ENCODE data around the gene NRCAM. TPM values are rescaled to one million over a fixed set of nuclear protein-coding genes. Genes with fewer than 3 reads are reported as not detected.

NRCAM gene
- total and polyA plus RNA-seq, 2 donors (not counting 1 experiment from before 2014, with no cell fraction given), result 0.75 to 4.6 TPM

- Mint-ChIP-seq H3K27me3 (peaks cover 23% of the 10 kb centered on the region), H3K27ac (no peak overlapping the region), H3K4me3 (no peak overlapping the region), H3K9me3 (ENCODE audit: insufficient read depth) (no peaks in the 10 kb centered on the region), H3K4me1 (no peaks in the 10 kb centered on the region)
- no CpG with 5 or more reads among the region's 3 CpGs for WGBS (ENCODE audit: insufficient coverage)
- intact Hi-C loops (cut with micrococcal nuclease), result no loop called here
- DNase-seq (no peak), ATAC-seq (ENCODE audit: low read depth) (no peak)
- Histone ChIP-seq H4K20me1 (ENCODE audit: control insufficient read depth, insufficient read depth, low read length, poor library complexity, severe bottlenecking) (no peaks in the 10 kb centered on the region), H3K9ac (ENCODE audit: low read length) (no peak overlapping the region), H3K27me3 (replicated peaks in 1 of 4; ENCODE audit: control extremely low read depth in 1 of 4, control insufficient read depth in 3 of 4, insufficient read depth in 4 of 4, low read length in 3 of 4) (peaks cover 0 to 16% (median 5%) of the 10 kb centered on the region in 4 experiments), H3K9me3 (ENCODE audit: control extremely low read depth in 1 of 3, control insufficient read depth in 2 of 3, insufficient read depth in 1 of 3, low read length in 2 of 3) (no peaks in the 10 kb centered on the region), H3K79me2 (ENCODE audit: control insufficient read depth, insufficient read depth, low read length) (no peaks in the 10 kb centered on the region), H3K27ac (ENCODE audit: low read length in 2 of 2) (no peak overlapping the region), H3K4me1 (ENCODE audit: control insufficient read depth in 2 of 2, insufficient read depth in 2 of 2, low read length in 2 of 2) (no peaks in the 10 kb centered on the region), H3K4me3 (ENCODE audit: control extremely low read depth in 1 of 5, extremely low read depth in 1 of 5, insufficient read depth in 1 of 5, low read depth in 2 of 5, low read length in 4 of 5) (no peak overlapping the region), H3K4me2 (replicated peaks; ENCODE audit: low read depth, low read length, poor library complexity, severe bottlenecking) (no peak overlapping the region), H3K36me3 (replicated peaks in 1 of 2; ENCODE audit: control extremely low read depth in 1 of 2, control insufficient read depth in 1 of 2, extremely low read depth in 1 of 2, insufficient read depth in 2 of 2, low read length in 1 of 2) (no peaks in the 10 kb centered on the region), H2AFZ (ENCODE audit: insufficient read depth, low read depth, low read length, poor library complexity, severe bottlenecking) (no peak overlapping the region)
- TF ChIP-seq CTCF (IDR thresholded peaks at IDR 0.05) (no peak), EZH2 (IDR thresholded peaks at IDR 0.05; ENCODE audit: borderline replicate concordance, insufficient read depth, low read depth, low read length, poor library complexity, severe bottlenecking) (no peak)
- ChIA-PET CTCF (interaction anchor here (0.6 kb wide), 1 partner anchor 32 kb away, joined by 3 read pairs; no protein-coding TSS in a partner anchor), POLR2A (no interaction called here)
Observed at GRCh38 chr7:108436906-108437305, 19.3 kb downstream of the NRCAM start.

GRCh38 chr7:108434010-108434409, 22.2 kb downstream of the NRCAM start:
- H4K20me1 ChIP-seq (ENCODE audit: control insufficient read depth, insufficient read depth, low read length, poor library complexity, severe bottlenecking), result no peaks in the 10 kb centered on the region
- H3K4me2 ChIP-seq (replicated peaks; ENCODE audit: low read depth, low read length, poor library complexity, severe bottlenecking), result no peak overlapping the region
- H3K4me3 ChIP-seq (ENCODE audit: control extremely low read depth in 1 of 5, extremely low read depth in 1 of 5, insufficient read depth in 1 of 5, low read depth in 2 of 5, low read length in 4 of 5), result no peak overlapping the region
- POLR2A ChIA-PET, result no interaction called here
- DNase-seq, result no peak
- H2AFZ ChIP-seq (ENCODE audit: insufficient read depth, low read depth, low read length, poor library complexity, severe bottlenecking), result no peak overlapping the region
- H3K4me1 ChIP-seq (ENCODE audit: control insufficient read depth in 2 of 2, insufficient read depth in 2 of 2, low read length in 2 of 2), result no peaks in the 10 kb centered on the region
- H3K27me3 ChIP-seq (replicated peaks in 1 of 4; ENCODE audit: control extremely low read depth in 1 of 4, control insufficient read depth in 3 of 4, insufficient read depth in 4 of 4, low read length in 3 of 4), result peaks cover 0 to 25% (median 15%) of the 10 kb centered on the region in 4 experiments
- H3K4me3 Mint-ChIP-seq, result no peak overlapping the region
- H3K9me3 ChIP-seq (ENCODE audit: control extremely low read depth in 1 of 3, control insufficient read depth in 2 of 3, insufficient read depth in 1 of 3, low read length in 2 of 3), result no peaks in the 10 kb centered on the region
- no peaks in the 10 kb centered on the region for H3K9me3 Mint-ChIP-seq (ENCODE audit: insufficient read depth)
- H3K27me3 Mint-ChIP-seq, result peaks cover 32% of the 10 kb centered on the region
- H3K79me2 ChIP-seq (ENCODE audit: control insufficient read depth, insufficient read depth, low read length), result no peaks in the 10 kb centered on the region
- WGBS (ENCODE audit: insufficient coverage), result 65% methylated on average over 2 of the region's 2 CpGs
- no peak overlapping the region for H3K9ac ChIP-seq (ENCODE audit: low read length)
- no peak overlapping the region for H3K27ac ChIP-seq (ENCODE audit: low read length in 2 of 2)
- intact Hi-C loops (cut with micrococcal nuclease), result no loop called here
- no peak overlapping the region for H3K27ac Mint-ChIP-seq
- H3K4me1 Mint-ChIP-seq, result no peaks in the 10 kb centered on the region
- no peaks in the 10 kb centered on the region for H3K36me3 ChIP-seq (replicated peaks in 1 of 2; ENCODE audit: control extremely low read depth in 1 of 2, control insufficient read depth in 1 of 2, extremely low read depth in 1 of 2, insufficient read depth in 2 of 2, low read length in 1 of 2)
- ATAC-seq (ENCODE audit: low read depth), result no peak
- TF ChIP-seq CTCF (IDR thresholded peaks at IDR 0.05) (no peak), EZH2 (IDR thresholded peaks at IDR 0.05; ENCODE audit: borderline replicate concordance, insufficient read depth, low read depth, low read length, poor library complexity, severe bottlenecking) (no peak)
- CTCF ChIA-PET, result no interaction called here

Data from B cell (primary cell).